ENCODE data around the gene VEZF1.

The VEZF1 gene

GRCh38 chr17:57948555-57949420 is 39.3 kb downstream of the VEZF1 start:
- H3K9me3 ChIP-seq (ENCODE audit: control insufficient read depth, low read length) = no peaks in the 10 kb centered on the region

DNA sequence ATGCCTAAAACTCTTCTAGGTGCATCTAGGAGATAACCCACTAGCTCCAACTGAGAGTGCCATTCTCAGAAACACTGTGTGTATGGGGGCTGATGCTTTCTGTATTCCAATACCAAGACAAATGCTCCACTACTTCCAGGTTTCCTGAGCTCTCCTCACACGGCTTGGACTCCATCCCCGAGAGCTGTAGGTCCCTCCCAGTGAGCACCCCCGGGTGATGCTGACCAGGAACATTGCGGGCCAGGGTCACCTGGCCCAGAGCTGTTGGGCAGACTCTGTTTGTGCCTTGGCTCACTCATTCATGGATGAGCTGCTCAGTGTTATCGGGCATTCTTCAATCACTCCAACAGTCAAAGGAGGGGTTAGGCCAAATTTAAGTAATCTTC is 39.9 kb downstream of the VEZF1 start:
- Histone ChIP-seq H3K4me1 (no peaks in the 10 kb centered on the region), H3K36me3 (ENCODE audit: control insufficient read depth, insufficient read depth, low read length) (no peaks in the 10 kb centered on the region), H3K9me3 (ENCODE audit: control insufficient read depth, low read length) (no peaks in the 10 kb centered on the region), H3K4me2 (ENCODE audit: low read length) (no peak overlapping the region), H3K4me3 (ENCODE audit: low read depth, low read length) (no peak overlapping the region), H2AFZ (no peak overlapping the region), H3K27ac (no peak overlapping the region), H3K27me3 (ENCODE audit: control insufficient read depth, insufficient read depth, low read length) (no peaks in the 10 kb centered on the region), H3K79me2 (no peaks in the 10 kb centered on the region), H3K9ac (no peak overlapping the region)
- no peak for TF ChIP-seq CTCF (IDR thresholded peaks at IDR 0.05)

More at GRCh38 chr17:57948555-57949420, 39.3 kb downstream of the VEZF1 start:
- H2AFZ ChIP-seq = no peak overlapping the region
- no peak for TF ChIP-seq CTCF (IDR thresholded peaks at IDR 0.05)
- no peak overlapping the region for H3K4me2 ChIP-seq (ENCODE audit: low read length)
- H3K27ac ChIP-seq = peak overlapping the region; percentile 33
- no peak overlapping the region for H3K4me3 ChIP-seq (ENCODE audit: low read depth, low read length)
- no peaks in the 10 kb centered on the region for H3K27me3 ChIP-seq (ENCODE audit: control insufficient read depth, insufficient read depth, low read length)
- no peaks in the 10 kb centered on the region for H3K79me2 ChIP-seq
- no peaks in the 10 kb centered on the region for H3K36me3 ChIP-seq (ENCODE audit: control insufficient read depth, insufficient read depth, low read length)
- H3K9ac ChIP-seq = no peak overlapping the region
- peaks cover under 1% of the 10 kb centered on the region for H3K4me1 ChIP-seq

GRCh38 chr17:57947369-57947768 is 40.7 kb downstream of the VEZF1 start:
- no peak for TF ChIP-seq CTCF (IDR thresholded peaks at IDR 0.05)
- H3K27me3 ChIP-seq (ENCODE audit: control insufficient read depth, insufficient read depth, low read length) = no peaks in the 10 kb centered on the region
- no peak overlapping the region for H3K9ac ChIP-seq
- peak overlapping the region; percentile 6 for H3K27ac ChIP-seq
- H3K4me1 ChIP-seq = no peaks in the 10 kb centered on the region
- no peaks in the 10 kb centered on the region for H3K36me3 ChIP-seq (ENCODE audit: control insufficient read depth, insufficient read depth, low read length)
- no peaks in the 10 kb centered on the region for H3K79me2 ChIP-seq
- H3K4me2 ChIP-seq (ENCODE audit: low read length) = no peak overlapping the region
- no peaks in the 10 kb centered on the region for H3K9me3 ChIP-seq (ENCODE audit: control insufficient read depth, low read length)
- no peak overlapping the region for H2AFZ ChIP-seq
- H3K4me3 ChIP-seq (ENCODE audit: low read depth, low read length) = no peak overlapping the region

DNA sequence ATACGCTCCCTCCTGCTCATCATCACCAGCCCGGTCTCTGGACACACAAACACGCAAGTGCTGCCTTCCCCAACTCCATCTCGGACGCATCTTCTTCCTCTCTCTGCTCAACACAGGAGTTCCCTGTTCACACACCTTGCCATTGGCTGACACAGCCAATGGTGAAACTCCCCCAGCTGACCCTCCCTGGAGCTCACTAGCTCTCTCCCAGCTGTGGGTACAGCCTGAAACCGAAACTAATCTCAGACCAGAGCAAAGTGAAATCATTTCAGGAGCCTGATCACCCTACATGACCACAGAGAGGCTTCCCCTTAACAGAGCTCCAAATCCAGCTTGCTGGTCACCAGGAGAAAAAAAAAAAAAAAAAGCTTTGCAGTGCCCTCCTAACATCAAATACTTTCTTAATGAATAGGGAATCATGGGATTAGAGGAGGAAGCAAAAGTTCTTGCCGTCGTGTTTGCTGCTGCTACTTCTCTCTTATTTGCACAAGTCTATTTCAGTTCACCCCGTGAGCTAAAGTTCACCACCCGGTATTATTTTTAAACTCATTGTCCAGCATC is 41.2 kb downstream of the VEZF1 start:
- no peaks in the 10 kb centered on the region for H3K27me3 ChIP-seq (ENCODE audit: control insufficient read depth, insufficient read depth, low read length)
- H2AFZ ChIP-seq = no peak overlapping the region
- no peak overlapping the region for H3K4me3 ChIP-seq (ENCODE audit: low read depth, low read length)
- no peaks in the 10 kb centered on the region for H3K4me1 ChIP-seq
- TF ChIP-seq CTCF (IDR thresholded peaks at IDR 0.05) = no peak
- H3K27ac ChIP-seq = no peak overlapping the region
- H3K79me2 ChIP-seq = no peaks in the 10 kb centered on the region
- no peaks in the 10 kb centered on the region for H3K9me3 ChIP-seq (ENCODE audit: control insufficient read depth, low read length)
- H3K36me3 ChIP-seq (ENCODE audit: control insufficient read depth, insufficient read depth, low read length) = no peaks in the 10 kb centered on the region
- peak overlapping the region; percentile 33 for H3K4me2 ChIP-seq (ENCODE audit: low read length)
- no peak overlapping the region for H3K9ac ChIP-seq
